GM21528 (cell line): ENCODE data around the gene ERVFRD-1.

Experiments used
- ATAC-seq: cut with Tn5 transposase; IDR thresholded peaks from one replicate; pipeline ENCODE4 v1.9.1; 2021; ENCODE audit warnings: mild to moderate bottlenecking, moderate library complexity; ENCODE audit not compliant: unreplicated experiment, low FRiP score

The ERVFRD-1 gene

GRCh38 chr6:11055127-11055627, 56.3 kb downstream of the ERVFRD-1 start:
- no peak for ATAC-seq

- ATAC-seq: no peak
Observed at GRCh38 chr6:11054722-11055121, 56.8 kb downstream of the ERVFRD-1 start.

- no peak for ATAC-seq
Observed at GRCh38 chr6:11053307-11053706, 58.2 kb downstream of the ERVFRD-1 start.
